ENCODE results near the gene ZNF93.

DNA sequence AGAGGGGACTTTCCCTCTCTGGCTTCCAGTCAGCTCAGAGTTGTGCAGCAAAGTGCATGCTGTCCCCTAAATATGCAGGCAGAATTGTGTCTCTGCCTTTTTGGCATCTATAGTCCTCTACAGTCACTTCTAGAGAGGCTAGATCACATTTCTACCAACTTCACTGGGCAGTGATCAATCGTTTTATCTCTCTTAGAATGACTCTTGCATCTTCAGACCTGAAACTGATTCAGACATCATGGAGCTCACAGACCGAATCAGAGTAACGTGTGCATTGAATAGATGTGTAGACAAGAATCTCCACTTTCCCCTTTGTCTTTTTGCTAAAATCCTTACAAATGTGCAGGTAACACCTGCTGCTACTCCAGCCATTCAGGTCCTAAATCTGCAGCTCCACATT lies 28.8 kb upstream of the ZNF93 start:
- TF ChIP-seq, protein P1, sequence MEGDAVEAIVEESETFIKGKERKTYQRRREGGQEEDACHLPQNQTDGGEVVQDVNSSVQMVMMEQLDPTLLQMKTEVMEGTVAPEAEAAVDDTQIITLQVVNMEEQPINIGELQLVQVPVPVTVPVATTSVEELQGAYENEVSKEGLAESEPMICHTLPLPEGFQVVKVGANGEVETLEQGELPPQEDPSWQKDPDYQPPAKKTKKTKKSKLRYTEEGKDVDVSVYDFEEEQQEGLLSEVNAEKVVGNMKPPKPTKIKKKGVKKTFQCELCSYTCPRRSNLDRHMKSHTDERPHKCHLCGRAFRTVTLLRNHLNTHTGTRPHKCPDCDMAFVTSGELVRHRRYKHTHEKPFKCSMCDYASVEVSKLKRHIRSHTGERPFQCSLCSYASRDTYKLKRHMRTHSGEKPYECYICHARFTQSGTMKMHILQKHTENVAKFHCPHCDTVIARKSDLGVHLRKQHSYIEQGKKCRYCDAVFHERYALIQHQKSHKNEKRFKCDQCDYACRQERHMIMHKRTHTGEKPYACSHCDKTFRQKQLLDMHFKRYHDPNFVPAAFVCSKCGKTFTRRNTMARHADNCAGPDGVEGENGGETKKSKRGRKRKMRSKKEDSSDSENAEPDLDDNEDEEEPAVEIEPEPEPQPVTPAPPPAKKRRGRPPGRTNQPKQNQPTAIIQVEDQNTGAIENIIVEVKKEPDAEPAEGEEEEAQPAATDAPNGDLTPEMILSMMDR (IDR thresholded peaks at IDR 0.05 in 4 of 5, conservative IDR thresholded peaks at IDR 0.05 in 1 of 5) = no peak
- TF ChIP-seq POLR2A (IDR thresholded peaks at IDR 0.05) = no peak
